H54 (cell line): ENCODE measurements around the gene TLN1.

Source experiments
- DNase-seq: peaks from one replicate; pipeline ENCODE4 v3.0.0; 2011; ENCODE audit warnings: low spot score, mixed read lengths; ENCODE audit not compliant: insufficient read length
- FAIRE-seq: peaks from 3 replicates; lab custom pipeline; 2011; peaks lifted over from hg19 to GRCh38; lab: Jason Lieb, UNC
- POLR2A ChIP-seq: IDR thresholded peaks from 2 replicates; pipeline ENCODE4 v1.6.1; 2011; ENCODE audit warnings: low read depth, mild to moderate bottlenecking, low read length

Gene TLN1

GRCh38 chr9:35732185-35732799, at the start of gene TLN1, which contains the start of gene CREB3:
TSS of gene TLN1 (minus strand) at chr9:35732195. CDS start at chr9:35725694, 6,501 bp downstream.
TSS of gene CREB3 (plus strand) at chr9:35732666. CDS start at chr9:35732773, 107 bp downstream.
- FAIRE-seq: no peak
- DNase-seq: peak; percentile 71
- TF ChIP-seq POLR2A: peak; percentile 66; the same call in 1 of the 2 replicates

- DNase-seq (no peak), FAIRE-seq (no peak)
- TF ChIP-seq POLR2A: no peak
These were observed 49.1 kb upstream of the TLN1 start for GRCh38 chr9:35781066-35781465.

GRCh38 chr9:35778496-35778895, 46.5 kb upstream of the TLN1 start:
- FAIRE-seq: no peak
- no peak for DNase-seq
- no peak for TF ChIP-seq POLR2A

DNA sequence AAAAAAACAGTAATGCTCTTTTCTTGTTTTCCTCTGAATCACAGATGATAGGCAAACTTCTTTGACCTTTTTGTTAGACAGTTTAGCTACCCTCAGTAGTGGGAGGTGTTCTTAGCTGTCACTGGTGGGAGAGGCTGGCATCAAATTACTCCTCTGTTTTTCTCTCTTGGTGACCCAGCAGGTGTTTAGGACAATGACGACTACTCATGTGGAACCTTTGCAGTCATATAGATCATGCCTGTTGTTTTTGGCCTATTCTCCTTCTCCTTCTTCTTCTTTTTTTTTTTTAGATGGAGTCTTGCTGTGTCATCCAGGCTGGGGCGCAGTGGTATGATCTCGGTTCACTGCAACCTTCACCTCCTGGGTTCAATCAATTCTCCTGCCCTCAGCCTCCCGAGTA, 44.0 kb upstream of the TLN1 start:
- FAIRE-seq (no peak), DNase-seq (no peak)
- no peak for TF ChIP-seq POLR2A

DNA sequence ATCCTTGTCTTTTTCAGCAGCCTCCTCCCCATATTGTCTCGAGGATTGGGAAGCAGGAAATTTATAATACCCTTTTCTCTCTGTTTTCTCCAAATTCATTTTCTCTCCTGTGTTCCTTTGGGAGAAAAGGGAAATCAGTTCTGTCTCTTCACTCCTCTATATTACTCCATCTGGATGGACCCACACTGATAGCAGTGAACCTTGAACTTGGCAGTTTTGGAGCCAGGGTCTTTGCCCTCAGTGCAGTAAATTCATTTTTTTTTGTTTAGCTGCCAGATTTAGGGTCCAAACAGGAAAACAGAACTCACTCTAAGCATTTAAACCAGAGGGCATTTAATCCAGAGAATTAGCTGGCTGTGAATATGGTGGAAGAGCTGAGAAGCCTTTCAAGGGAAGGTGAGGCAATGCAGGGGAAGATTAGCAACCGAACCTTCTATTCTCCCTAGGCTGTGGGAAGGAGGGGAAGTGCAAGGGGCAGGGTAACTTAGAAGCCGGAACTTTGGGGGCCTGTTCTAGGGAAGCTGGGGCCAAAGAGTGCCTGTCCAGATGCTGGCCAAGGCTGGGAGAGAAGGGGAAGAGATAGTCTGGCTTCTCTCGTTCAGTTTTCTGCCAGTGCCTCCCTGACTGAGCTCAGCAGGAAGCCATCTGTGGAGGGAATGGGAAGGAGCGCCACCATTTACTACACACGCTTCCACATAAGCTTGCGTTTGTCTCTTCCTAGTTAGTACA, 43.1 kb upstream of the TLN1 start:
- no peak for FAIRE-seq
- no peak for TF ChIP-seq POLR2A
- no peak for DNase-seq

GRCh38 chr9:35771943-35772342, 39.9 kb upstream of the TLN1 start:
- TF ChIP-seq POLR2A: no peak
- DNase-seq: no peak
- peak; percentile 11 for FAIRE-seq

DNA sequence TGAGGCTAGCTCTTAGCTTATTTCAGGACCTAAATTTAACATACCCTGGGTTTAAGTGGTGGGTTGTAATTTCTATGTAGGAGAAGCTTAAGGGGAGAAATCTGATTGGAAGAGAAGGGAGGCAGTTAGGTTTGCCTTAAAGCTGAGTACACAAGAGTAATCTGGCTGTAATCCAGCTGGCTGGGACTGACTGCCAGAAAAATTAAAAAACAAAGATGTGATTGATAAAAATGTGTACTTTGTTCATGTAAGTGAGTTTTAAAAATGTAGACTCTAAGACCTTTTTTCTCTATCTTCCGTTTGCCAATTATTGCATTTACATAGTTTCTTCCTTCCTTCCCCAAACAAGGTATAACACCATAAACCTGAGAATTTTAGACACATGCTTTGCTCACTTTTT, 39.5 kb upstream of the TLN1 start:
- no peak for FAIRE-seq
- DNase-seq: no peak
- TF ChIP-seq POLR2A: no peak

DNA sequence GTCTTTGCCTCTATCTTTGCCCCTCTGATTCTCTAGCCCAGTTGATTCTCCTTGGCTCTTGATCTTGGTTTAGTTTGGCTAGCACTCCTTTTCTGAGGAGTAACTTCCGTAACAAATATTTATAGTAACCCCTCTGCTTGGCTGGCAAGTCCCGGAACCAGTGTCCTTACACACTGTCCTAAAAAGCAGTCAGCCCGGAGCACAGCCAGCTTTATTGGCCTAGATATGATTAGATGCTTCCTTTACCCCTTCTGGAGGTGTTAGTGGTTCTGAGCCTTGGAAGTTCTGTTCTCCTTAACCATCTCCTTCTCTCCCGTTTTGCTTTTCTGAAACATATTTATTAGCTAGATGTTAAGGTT, 39.1 kb upstream of the TLN1 start:
- FAIRE-seq (no peak), DNase-seq (no peak)
- no peak for TF ChIP-seq POLR2A

GRCh38 chr9:35769763-35770162, 37.8 kb upstream of the TLN1 start:
- DNase-seq: no peak
- TF ChIP-seq POLR2A: no peak
- no peak for FAIRE-seq

GRCh38 chr9:35767458-35767857, 35.5 kb upstream of the TLN1 start:
- no peak for TF ChIP-seq POLR2A
- FAIRE-seq (no peak), DNase-seq (no peak)

DNA sequence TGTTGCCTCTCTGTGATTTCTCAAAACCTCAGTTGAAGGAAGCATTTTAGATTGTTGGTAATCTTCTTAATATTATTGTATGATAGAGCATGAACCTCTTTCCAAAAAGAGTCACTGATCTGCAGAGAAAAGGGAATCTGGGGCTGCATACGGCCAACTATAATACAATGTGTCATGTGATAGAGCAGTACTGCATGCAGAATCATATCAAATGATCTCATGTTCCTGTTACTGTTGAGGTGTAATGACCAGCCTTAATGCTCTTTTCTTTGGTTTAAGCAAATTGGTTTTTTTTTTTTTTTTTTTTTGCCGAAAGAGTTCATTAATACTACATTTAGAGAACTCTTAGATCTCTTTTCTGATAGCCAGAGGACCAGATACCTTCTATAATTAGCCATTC, 35.0 kb upstream of the TLN1 start:
- FAIRE-seq (no peak), DNase-seq (no peak)
- TF ChIP-seq POLR2A: no peak

- FAIRE-seq: no peak
- no peak for TF ChIP-seq POLR2A
These were observed 31.8 kb upstream of the TLN1 start for GRCh38 chr9:35763803-35764202.

GRCh38 chr9:35763181-35763580, 31.2 kb upstream of the TLN1 start:
- TF ChIP-seq POLR2A: no peak
- FAIRE-seq (no peak), DNase-seq (no peak)

More at GRCh38 chr9:35763803-35764202, 31.8 kb upstream of the TLN1 start:
- DNase-seq: no peak

- no peak for DNase-seq
- FAIRE-seq: no peak
- no peak for TF ChIP-seq POLR2A
These were observed 28.7 kb upstream of the TLN1 start for GRCh38 chr9:35760651-35761050.

- DNase-seq: no peak
- no peak for TF ChIP-seq POLR2A
- no peak for FAIRE-seq
These were observed 27.8 kb upstream of the TLN1 start for GRCh38 chr9:35759795-35760194.
